ENCODE results near the gene MYBPC1.
"Not testable (repeated sequence)": the region's sequence is repeated elsewhere in the genome, so short reads cannot be mapped to it uniquely, and the experiment has no call there.

Gene MYBPC1

GRCh38 chr12:101654442-101654841 is 59.7 kb downstream of the MYBPC1 start:
- no peak for DNase-seq

DNA sequence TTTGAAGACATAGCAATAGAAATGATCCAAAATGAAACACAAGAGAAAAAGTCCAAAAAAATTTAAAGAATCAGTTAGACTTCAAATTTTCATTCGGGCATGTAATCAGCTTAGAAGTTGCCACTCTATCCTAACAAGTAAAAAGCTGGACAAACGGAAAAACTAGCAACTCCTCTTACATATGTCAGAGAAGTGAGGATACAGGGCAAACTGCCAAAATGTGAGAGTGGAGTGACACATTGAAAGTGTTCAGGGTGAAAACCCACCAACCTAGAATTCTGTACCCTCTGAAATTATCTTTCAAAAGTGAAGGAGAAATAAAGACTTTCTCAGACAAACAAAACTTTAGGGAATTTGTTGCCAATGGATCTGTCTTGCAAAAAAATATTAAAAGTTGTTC is 60.6 kb downstream of the MYBPC1 start:
- DNase-seq, result no peak

DNA sequence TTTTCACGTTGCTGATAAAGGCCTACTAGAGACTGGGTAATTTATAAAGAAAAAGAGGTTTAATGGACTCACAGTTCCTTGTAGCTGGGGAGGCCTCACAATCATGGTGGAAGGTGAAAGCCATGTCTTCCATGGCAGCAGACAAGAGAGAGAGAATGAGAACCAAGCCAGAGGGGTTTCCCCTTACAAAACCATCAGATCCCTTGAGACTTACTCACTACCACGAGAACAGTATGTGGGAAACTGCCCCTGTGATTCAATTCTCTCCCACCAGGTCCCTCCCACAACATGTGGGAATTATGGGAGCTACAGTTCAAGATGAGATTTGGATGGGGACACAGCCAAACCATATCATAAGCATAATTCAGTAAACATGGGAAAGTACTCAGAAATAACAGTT is 65.9 kb downstream of the MYBPC1 start:
- peak in 1 of 2 donors; percentile 42 for DNase-seq

GRCh38 chr12:101663298-101663697 is 68.5 kb downstream of the MYBPC1 start:
- no peak for DNase-seq

GRCh38 chr12:101664992-101665391 is 70.2 kb downstream of the MYBPC1 start:
- DNase-seq, result no peak

DNA sequence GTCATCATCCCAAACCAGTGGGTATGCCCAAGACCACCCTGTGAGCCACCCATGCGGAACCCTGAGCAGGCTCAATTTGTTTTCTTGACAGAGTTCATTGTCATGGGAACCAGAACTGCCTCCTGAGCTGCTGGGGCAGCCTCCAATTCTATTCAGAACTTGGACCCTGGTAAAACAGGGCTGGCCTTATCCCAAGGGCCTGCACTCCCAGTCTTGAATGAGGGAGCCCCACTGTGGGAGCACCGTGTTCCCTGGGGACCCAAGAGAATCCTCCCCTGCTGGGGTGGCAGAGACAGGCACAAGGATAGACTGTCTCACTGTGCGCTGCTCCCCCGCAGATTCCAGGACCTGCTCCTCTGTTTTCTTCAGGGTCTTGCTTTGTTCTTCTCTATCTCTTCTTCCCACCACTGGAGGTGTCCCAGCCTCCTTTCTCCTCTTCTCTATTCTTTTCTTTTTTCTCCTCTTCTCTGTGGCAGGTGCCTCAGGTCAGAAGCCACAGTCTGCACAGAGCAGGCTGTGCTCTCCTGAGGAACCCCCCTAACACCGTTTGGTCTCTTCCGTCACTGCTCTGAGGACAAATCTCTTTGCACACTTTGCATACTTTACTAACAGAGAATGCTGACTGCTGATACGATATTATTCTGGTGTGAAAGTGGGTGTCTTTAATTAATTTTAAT is 71.4 kb downstream of the MYBPC1 start:
- DNase-seq, result no peak

DNA sequence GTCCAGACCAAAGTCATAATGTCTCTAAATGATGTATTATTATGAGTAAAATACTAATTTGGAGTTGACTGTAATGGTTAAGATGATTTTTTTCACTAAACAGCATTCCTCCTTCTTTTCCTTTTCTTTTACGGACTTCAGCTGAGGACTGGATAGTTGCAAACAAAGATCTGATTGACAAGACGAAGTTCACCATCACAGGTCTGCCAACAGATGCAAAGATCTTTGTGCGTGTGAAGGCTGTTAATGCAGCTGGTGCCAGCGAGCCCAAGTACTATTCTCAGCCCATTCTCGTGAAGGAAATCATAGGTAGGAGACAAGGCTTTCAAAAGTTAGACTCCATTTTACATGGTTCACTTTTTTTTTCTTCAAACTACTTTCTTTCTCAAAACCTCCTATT is 72.8 kb downstream of the MYBPC1 start:
- no peak for DNase-seq

GRCh38 chr12:101670007-101670671 is 75.4 kb downstream of the MYBPC1 start:
- DNase-seq, result peak; percentile 67 to 74

DNA sequence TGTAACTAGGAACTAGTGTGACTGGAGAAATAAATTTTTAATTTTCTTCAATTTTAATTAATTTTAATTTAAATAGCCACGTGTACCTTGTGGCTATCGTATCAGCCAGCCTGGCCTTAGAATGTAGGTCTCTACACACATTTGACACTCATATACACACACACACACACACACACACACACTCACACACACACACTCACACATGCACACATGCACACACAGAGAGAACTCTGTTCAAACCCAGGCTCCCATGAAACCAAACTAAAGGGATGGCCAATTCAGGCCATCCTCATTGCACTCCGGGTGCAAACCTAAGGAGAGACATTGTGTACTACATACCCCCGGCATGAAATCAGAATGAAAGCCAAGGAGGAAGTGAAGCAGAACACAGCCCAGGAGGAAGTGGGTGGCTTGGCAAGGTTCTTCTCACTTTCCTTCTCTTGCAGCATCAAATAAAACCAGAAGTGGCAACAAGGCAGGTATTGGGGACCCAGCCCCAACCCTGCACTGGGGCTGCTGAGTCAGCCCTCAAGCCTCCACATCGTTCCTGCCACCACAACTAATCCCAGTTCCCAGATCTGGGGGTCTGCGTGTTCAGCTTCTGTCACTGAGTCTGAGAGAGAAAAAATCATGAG is 76.5 kb downstream of the MYBPC1 start:
- DNase-seq, result peak; percentile 54 to 57

GRCh38 chr12:101671833-101672232 is 77.1 kb downstream of the MYBPC1 start:
- peak in 1 of 2 donors; percentile 27 for DNase-seq

DNA sequence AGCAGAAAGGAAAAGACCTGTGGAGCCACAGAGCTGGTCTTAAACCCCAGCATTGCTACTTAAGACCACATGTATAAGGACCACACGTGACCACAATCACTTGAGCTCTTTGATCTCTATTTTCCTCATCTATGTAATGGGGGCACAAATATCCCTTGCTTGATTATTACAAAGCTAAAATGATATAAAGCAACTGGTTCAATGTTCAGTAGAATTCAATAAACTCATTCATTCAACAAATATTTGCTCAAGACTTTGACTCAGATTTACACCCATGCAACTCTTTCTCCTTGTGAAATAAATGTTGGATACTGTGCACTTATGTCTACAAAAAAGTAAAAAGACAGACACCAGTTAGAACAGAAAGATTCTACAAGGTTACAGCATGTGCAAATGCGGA is 80.8 kb downstream of the MYBPC1 start:
- DNase-seq, result no peak

- not testable (repeated sequence) for DNase-seq
Measured at GRCh38 chr12:101676497-101676896, 81.7 kb downstream of the MYBPC1 start.

GRCh38 chr12:101678081-101678480 is 83.3 kb downstream of the MYBPC1 start:
- no peak for DNase-seq

DNA sequence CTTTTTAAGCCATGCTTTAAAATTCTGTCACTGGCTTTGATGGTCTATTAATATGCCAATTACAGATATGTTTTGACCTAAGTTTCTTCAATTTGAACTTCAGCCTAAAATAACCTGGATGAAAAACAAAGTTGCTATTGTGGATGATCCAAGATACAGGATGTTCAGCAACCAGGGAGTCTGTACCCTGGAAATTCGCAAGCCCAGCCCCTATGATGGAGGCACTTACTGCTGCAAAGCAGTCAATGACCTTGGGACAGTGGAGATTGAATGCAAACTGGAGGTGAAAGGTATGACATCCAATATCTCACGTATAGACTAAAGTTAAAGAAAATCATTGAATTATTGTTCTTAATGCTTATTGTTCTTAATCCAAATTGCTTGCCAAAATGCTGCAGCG is 85.5 kb downstream of the MYBPC1 start:
- DNase-seq, result no peak

DNA sequence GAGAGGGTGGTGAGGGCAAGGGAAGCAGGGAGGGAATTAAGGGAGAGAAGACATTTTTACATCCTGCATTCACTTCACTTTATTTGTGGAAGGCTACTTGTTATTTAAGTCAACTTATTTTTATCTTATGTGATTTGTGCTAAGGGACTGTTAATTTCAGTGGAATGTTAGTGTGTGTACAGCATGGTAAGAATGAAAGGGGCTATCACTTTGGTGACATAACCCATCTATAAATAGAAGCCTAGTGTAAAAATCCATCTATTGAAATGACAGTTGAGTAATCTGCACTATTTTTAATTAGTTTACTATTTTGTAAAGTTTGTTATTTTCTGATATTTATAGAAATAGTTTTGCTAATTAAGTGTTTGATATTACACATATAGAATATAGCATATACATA is 85.9 kb downstream of the MYBPC1 start:
- DNase-seq, result no peak

DNA sequence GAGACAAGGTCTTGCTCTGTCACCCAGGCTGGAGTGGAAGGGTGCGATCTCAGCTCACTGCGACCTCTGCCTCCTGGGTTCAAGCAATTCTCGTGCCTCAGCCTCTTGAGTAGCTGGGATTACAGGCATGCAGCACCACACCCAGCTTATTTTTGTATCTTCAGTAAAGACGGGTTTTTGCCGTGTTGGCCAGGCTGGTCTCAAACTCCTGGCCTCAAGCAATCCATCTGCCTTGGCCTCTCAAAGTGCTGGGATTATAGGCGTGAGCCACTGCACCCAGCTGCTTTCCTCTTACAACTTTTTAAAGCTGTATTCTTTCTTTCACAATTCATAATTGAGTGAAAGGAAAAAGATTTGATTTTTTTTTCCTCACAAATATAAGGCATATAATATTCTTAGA is 86.9 kb downstream of the MYBPC1 start:
- DNase-seq, result not testable (repeated sequence)

DNA sequence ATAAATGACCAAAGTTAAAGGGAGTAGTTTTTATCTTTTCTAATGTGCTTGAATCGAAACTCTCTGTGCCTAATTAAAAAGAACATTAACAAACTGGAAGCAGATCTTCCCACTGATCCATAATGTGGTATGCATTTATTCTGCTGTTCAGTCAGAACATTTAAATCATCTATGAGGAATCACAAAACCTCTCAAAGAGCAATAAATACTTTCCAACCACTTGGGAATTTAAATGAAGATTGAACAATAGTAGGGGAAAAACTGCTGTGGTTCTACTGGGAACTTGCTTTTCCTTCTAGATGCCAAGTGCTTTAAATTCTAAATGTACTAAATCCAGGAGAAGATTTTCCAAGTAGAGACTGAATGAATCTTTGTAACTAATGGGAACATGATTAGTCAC is 90.3 kb downstream of the MYBPC1 start:
- DNase-seq, result no peak

GRCh38 chr12:101686176-101686575 is 91.4 kb downstream of the MYBPC1 start:
- no peak for DNase-seq

- DNase-seq, result no peak
Measured at GRCh38 chr12:101690544-101691098, 95.8 kb downstream of the MYBPC1 start.

GRCh38 chr12:101691503-101692096 is 96.8 kb downstream of the MYBPC1 start:
- no peak for DNase-seq

DNA sequence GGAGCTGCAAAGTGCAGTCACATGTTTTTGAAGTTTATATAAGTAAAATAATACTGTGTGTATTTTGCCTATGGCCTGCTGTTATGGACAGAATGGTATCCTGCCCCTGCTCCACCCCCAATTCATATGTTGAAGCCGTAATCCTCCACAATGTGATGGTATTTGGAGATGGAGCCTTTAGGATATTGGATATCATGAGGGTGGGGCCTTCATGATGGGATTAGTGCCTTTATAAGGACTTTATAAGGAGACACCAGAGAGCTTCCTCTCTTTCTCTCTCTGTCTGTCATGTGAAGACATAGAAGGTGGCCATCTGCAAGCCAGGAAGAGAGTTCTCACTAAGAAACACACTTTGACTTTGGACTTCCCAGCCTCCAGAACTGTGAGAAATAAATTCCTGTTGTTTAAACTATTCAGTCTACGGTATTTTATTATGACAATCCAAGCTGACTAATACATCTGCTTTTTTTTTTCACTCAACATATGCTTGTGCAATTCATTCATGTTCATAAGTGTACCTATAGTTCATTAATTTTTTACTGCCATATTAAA is 99.6 kb downstream of the MYBPC1 start:
- DNase-seq, result no peak

DNA sequence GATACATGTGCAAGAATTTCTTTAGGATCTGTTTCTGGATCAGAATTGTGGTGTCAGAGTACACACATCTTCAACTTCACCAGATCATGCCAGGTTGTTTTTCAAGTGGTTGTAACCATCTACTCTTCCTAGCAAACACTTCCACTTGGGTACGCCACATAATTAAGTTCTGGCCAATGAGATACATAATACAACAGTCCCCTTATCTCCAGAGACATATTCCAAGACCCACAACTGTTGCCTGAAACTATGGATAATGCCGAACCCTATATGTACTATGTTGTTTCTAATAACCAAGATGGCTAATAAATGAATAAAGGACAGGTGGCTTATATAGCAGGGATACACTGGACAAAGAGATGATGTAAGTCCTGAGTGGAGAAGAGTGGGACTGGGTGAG is 100.2 kb downstream of the MYBPC1 start:
- no peak for DNase-seq

GRCh38 chr12:101695706-101696105 is 100.9 kb downstream of the MYBPC1 start:
- no peak for DNase-seq
